ENCODE data around the gene FAR2. TPM values are rescaled to one million over a fixed set of nuclear protein-coding genes. Genes with fewer than 3 reads are reported as not detected.

Gene FAR2
- polyA plus RNA-seq, 1 donor (not counting 4 experiments of a cell fraction or from before 2014, with no cell fraction given), result 9.2 TPM

- Histone ChIP-seq H3K4me1 (ENCODE audit: control insufficient read depth, extremely low read depth, insufficient read depth, low read length) (peaks cover 9% of the 10 kb centered on the region), H3K4me3 (ENCODE audit: control insufficient read depth in 2 of 3, extremely low read depth in 1 of 3, insufficient read depth in 2 of 3, low read depth in 1 of 3, low read length in 3 of 3) (no peak overlapping the region), H3K9ac (ENCODE audit: control insufficient read depth, extremely low read depth, insufficient read depth, low read length) (no peak overlapping the region), H3K36me3 (ENCODE audit: control insufficient read depth in 2 of 2, extremely low read depth in 1 of 2, insufficient read depth in 2 of 2, low read length in 2 of 2) (no peaks in the 10 kb centered on the region), H3K27me3 (ENCODE audit: control insufficient read depth, extremely low read depth, insufficient read depth, low read length) (no peaks in the 10 kb centered on the region), H4K20me1 (ENCODE audit: control insufficient read depth, extremely low read depth, insufficient read depth, low read length) (no peaks in the 10 kb centered on the region), H3K9me1 (ENCODE audit: control insufficient read depth, extremely low read depth, insufficient read depth, low read length) (no peaks in the 10 kb centered on the region), H3K27ac (ENCODE audit: control insufficient read depth, insufficient read depth, low read length) (no peak overlapping the region), H3K4me2 (ENCODE audit: control insufficient read depth, extremely low read depth, insufficient read depth, low read depth, low read length) (no peak overlapping the region), H3K9me3 (ENCODE audit: control insufficient read depth, low read depth, low read length) (no peaks in the 10 kb centered on the region), H3K79me2 (ENCODE audit: control insufficient read depth, insufficient read depth, low read length) (no peaks in the 10 kb centered on the region), H2AFZ (ENCODE audit: control insufficient read depth, low read length) (no peak overlapping the region)
- no peak for FAIRE-seq
- dilution Hi-C loops (cut with MboI; ENCODE audit: extremely low pct_ligation_motif_present, low sequenced_read_pairs), result no loop called here
- no peak for DNase-seq (ENCODE audit: low read depth, low spot score)
- no peak for TF ChIP-seq EZH2 (IDR thresholded peaks at IDR 0.05; ENCODE audit: low read length)
- no peak for TF ChIP-seq CTCF (optimal IDR thresholded peaks at IDR 0.05 in 1 of 3, IDR thresholded peaks at IDR 0.05 in 1 of 3, conservative IDR thresholded peaks at IDR 0.05 in 1 of 3; ENCODE audit: extremely low read depth in 1 of 3, insufficient read depth in 2 of 3, low read length in 3 of 3)
These were observed 167.7 kb downstream of the FAR2 start for GRCh38 chr12:29316752-29317151.

DNA sequence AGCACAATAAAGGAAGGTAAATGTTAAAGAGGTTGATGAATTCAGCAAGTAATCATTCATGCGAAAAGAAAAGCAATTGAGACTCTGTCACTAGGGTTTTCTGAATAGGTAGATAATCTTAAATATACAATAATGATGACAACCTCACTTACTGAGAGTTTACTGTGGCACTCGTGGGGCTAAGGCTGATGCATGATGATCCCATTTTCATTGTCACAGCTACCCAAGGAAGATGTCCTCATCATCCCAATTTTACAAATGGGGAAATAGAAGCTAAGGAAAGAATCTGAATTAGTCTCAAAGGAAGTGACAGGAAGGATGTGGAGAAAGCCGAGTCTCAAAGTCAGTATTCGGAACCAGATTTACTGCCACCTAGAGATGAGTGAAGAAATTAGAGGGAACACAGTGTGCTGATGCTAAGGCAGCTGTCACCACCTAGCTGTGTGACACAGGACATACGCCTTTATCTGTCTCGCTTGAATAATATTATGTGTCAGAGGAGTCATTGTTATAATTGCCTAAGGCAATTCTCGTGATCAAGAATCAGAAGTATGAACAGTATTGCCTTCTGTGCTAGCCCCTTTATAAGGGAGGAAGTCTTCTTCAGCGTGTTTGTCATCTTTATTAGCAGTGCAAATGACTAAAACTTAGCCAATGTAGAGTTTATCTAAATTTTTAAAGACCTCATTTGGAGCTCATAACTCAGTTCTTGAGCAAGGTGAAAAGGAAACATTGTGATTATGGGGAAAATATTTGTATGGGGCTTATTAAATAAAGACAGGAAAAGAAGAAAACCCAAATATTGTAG lies 168.7 kb downstream of the FAR2 start:
- TF ChIP-seq CTCF (optimal IDR thresholded peaks at IDR 0.05 in 1 of 3, IDR thresholded peaks at IDR 0.05 in 1 of 3, conservative IDR thresholded peaks at IDR 0.05 in 1 of 3; ENCODE audit: extremely low read depth in 1 of 3, insufficient read depth in 2 of 3, low read length in 3 of 3) (peak; percentile 52 to 92 (median 69)), EZH2 (IDR thresholded peaks at IDR 0.05; ENCODE audit: low read length) (no peak)
- no peaks in the 10 kb centered on the region for H3K27me3 ChIP-seq (ENCODE audit: control insufficient read depth, extremely low read depth, insufficient read depth, low read length)
- DNase-seq (ENCODE audit: low read depth, low spot score), result peak; percentile 19
- H3K9me3 ChIP-seq (ENCODE audit: control insufficient read depth, low read depth, low read length), result no peaks in the 10 kb centered on the region
- H3K4me3 ChIP-seq (ENCODE audit: control insufficient read depth in 2 of 3, extremely low read depth in 1 of 3, insufficient read depth in 2 of 3, low read depth in 1 of 3, low read length in 3 of 3), result no peak overlapping the region
- H3K9me1 ChIP-seq (ENCODE audit: control insufficient read depth, extremely low read depth, insufficient read depth, low read length), result no peaks in the 10 kb centered on the region
- no peaks in the 10 kb centered on the region for H3K36me3 ChIP-seq (ENCODE audit: control insufficient read depth in 2 of 2, extremely low read depth in 1 of 2, insufficient read depth in 2 of 2, low read length in 2 of 2)
- no peaks in the 10 kb centered on the region for H3K79me2 ChIP-seq (ENCODE audit: control insufficient read depth, insufficient read depth, low read length)
- peak; percentile 9 for FAIRE-seq
- peaks cover 9% of the 10 kb centered on the region for H3K4me1 ChIP-seq (ENCODE audit: control insufficient read depth, extremely low read depth, insufficient read depth, low read length)
- H4K20me1 ChIP-seq (ENCODE audit: control insufficient read depth, extremely low read depth, insufficient read depth, low read length), result no peaks in the 10 kb centered on the region
- H2AFZ ChIP-seq (ENCODE audit: control insufficient read depth, low read length), result no peak overlapping the region
- no peak overlapping the region for H3K4me2 ChIP-seq (ENCODE audit: control insufficient read depth, extremely low read depth, insufficient read depth, low read depth, low read length)
- no peak overlapping the region for H3K9ac ChIP-seq (ENCODE audit: control insufficient read depth, extremely low read depth, insufficient read depth, low read length)
- dilution Hi-C loops (cut with MboI; ENCODE audit: extremely low pct_ligation_motif_present, low sequenced_read_pairs), result no loop called here
- no peak overlapping the region for H3K27ac ChIP-seq (ENCODE audit: control insufficient read depth, insufficient read depth, low read length)

All from keratinocyte (primary cell).